ENCODE measurements around the gene PSMA7. TPM values are rescaled to one million over a fixed set of nuclear protein-coding genes. Genes with fewer than 3 reads are reported as not detected.

Gene PSMA7
- total RNA-seq, 1 donor from 2014 or later = 233 TPM

DNA sequence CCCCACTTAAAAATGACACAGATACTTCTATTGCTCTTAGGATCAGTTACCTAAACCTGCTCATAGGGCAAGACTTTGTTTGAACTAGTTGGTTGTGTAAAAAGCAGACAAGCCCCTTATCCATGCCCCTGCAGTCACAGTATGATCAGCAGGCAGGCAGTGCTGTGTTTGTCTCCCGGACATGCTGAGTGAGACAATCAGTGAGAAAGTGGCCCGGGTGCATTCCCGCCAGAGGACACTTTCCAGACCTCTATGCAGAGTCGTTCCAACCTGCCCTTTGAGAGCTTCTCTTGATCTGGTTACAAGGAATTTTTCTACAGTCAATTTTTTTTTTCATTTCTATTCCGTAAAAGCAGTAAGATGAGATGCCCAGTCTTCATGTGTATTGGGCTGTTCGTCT, 14.7 kb downstream of the PSMA7 start:
- H3K36me3 ChIP-seq = peaks cover 88% of the 10 kb centered on the region
- no peaks in the 10 kb centered on the region for H3K27me3 ChIP-seq (ENCODE audit: low read depth)
- H3K27ac ChIP-seq (replicated peaks) = peak overlapping the region; percentile 88
- DNase-seq = no peak
- TF ChIP-seq, protein P1, sequence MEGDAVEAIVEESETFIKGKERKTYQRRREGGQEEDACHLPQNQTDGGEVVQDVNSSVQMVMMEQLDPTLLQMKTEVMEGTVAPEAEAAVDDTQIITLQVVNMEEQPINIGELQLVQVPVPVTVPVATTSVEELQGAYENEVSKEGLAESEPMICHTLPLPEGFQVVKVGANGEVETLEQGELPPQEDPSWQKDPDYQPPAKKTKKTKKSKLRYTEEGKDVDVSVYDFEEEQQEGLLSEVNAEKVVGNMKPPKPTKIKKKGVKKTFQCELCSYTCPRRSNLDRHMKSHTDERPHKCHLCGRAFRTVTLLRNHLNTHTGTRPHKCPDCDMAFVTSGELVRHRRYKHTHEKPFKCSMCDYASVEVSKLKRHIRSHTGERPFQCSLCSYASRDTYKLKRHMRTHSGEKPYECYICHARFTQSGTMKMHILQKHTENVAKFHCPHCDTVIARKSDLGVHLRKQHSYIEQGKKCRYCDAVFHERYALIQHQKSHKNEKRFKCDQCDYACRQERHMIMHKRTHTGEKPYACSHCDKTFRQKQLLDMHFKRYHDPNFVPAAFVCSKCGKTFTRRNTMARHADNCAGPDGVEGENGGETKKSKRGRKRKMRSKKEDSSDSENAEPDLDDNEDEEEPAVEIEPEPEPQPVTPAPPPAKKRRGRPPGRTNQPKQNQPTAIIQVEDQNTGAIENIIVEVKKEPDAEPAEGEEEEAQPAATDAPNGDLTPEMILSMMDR (IDR thresholded peaks at IDR 0.05; ENCODE audit: borderline replicate concordance) = no peak
- no peak overlapping the region for H3K4me3 ChIP-seq
- H3K4me1 ChIP-seq = peaks cover 75% of the 10 kb centered on the region
- intact Hi-C loops (cut with micrococcal nuclease) = loop anchor here (10.0 kb wide), 1 partner anchor 64 kb away; the partner anchor contains the start of gene TAF4
- H3K9me3 ChIP-seq (replicated peaks) = no peaks in the 10 kb centered on the region

DNA sequence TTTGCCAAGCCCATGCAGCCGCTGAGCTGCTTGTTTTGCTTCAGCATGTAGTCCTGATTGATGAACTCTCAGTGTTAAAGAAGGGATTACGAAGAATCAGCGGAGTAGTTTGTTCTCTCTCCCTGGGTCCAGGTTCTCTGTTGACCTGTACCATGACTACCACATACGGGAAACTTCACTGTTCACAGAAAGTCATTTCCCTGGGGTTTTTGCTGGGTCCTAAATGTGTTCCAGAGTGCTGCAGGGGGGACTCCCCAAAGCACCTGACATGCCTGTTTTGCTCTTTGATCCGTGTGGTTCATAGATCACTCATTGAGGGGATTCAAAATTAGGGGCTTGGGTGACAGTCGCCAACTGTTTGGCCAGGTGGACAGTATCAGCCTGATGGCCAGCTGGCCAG, 15.4 kb downstream of the PSMA7 start:
- Histone ChIP-seq H3K27ac (replicated peaks) (peak overlapping the region; percentile 88), H3K27me3 (ENCODE audit: low read depth) (no peaks in the 10 kb centered on the region), H3K9me3 (replicated peaks) (no peaks in the 10 kb centered on the region), H3K4me3 (no peak overlapping the region), H3K4me1 (peaks cover 75% of the 10 kb centered on the region), H3K36me3 (peaks cover 81% of the 10 kb centered on the region)
- intact Hi-C loops (cut with micrococcal nuclease) = loop anchor here (10.0 kb wide), 1 partner anchor 63 kb away; the partner anchor contains the start of gene TAF4
- no peak for DNase-seq
- TF ChIP-seq, protein P1 (IDR thresholded peaks at IDR 0.05; ENCODE audit: borderline replicate concordance) = no peak

DNA sequence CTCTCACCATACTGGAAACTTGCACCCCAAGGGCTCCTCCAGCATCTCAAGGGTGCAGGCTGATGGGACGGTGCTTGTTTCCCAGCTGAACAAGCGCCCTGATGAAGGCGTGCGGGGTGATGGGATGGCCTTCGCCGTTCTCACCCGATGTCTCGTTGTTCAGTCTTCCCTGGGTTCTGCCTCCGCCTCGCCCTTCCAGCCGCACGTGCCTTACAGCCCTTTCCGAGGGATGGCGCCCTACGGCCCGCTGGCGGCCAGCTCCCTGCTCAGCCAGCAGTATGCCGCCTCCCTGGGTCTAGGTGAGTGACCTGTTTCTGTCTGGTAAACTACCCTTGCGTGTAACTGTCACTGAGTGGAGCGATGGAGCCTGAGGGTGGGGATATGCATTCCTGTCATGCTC, 17.1 kb downstream of the PSMA7 start:
- peaks cover 66% of the 10 kb centered on the region for H3K4me1 ChIP-seq

DNA sequence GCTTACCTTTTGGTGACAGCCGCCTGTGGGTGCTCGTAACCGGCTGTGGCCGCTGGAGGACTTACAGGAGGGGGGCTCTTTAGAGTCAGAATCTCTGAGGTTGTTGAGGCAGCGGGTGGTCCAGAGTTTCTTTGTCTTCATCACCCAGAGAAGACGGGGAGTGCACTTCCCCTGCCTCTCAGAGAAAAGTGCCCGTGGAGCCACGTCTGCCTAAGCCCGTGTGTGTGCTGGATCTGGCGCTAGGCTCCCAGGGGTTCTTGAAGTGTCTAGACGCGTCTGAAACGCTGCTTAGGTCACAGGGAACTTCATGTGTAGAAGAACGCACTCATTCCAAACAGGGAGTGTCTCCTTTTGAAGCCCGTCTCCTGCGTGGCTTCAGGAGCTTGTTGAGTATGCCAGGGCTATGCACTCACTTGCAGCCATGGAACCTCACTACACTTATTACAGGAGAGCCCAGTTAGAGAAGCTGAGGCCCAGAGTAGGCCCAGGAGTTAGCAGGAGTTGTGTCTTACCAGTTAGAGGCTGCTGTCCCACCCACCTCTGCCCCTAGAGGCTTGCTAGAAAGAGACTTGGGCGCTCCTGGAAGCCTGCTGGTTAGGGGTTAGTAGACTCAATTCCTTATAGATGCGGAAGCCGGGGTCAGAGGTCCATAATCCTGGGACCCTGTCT, 19.6 kb downstream of the PSMA7 start:
- intact Hi-C loops (cut with micrococcal nuclease) = loop anchor here (10.0 kb wide), 1 partner anchor 59 kb away; the partner anchor contains the start of gene TAF4
- Histone ChIP-seq H3K36me3 (peaks cover 41% of the 10 kb centered on the region), H3K9me3 (replicated peaks) (no peaks in the 10 kb centered on the region), H3K27me3 (ENCODE audit: low read depth) (peaks cover 7% of the 10 kb centered on the region), H3K4me3 (peak overlapping the region; percentile 87), H3K4me1 (peaks cover 62% of the 10 kb centered on the region), H3K27ac (replicated peaks) (peak overlapping the region; percentile 96)
- no peak for DNase-seq
- TF ChIP-seq, protein P1 (IDR thresholded peaks at IDR 0.05; ENCODE audit: borderline replicate concordance) = no peak

More for the DNA sequence above, 17.1 kb downstream of the PSMA7 start:
- no peak for DNase-seq
- Histone ChIP-seq H3K27me3 (ENCODE audit: low read depth) (no peaks in the 10 kb centered on the region), H3K27ac (replicated peaks) (no peak overlapping the region), H3K4me3 (no peak overlapping the region), H3K36me3 (peaks cover 67% of the 10 kb centered on the region), H3K9me3 (replicated peaks) (no peaks in the 10 kb centered on the region)
- intact Hi-C loops (cut with micrococcal nuclease) = loop anchor here (10.0 kb wide), 1 partner anchor 61 kb away; the partner anchor contains the start of gene TAF4
- TF ChIP-seq, protein P1 (IDR thresholded peaks at IDR 0.05; ENCODE audit: borderline replicate concordance) = no peak

DNA sequence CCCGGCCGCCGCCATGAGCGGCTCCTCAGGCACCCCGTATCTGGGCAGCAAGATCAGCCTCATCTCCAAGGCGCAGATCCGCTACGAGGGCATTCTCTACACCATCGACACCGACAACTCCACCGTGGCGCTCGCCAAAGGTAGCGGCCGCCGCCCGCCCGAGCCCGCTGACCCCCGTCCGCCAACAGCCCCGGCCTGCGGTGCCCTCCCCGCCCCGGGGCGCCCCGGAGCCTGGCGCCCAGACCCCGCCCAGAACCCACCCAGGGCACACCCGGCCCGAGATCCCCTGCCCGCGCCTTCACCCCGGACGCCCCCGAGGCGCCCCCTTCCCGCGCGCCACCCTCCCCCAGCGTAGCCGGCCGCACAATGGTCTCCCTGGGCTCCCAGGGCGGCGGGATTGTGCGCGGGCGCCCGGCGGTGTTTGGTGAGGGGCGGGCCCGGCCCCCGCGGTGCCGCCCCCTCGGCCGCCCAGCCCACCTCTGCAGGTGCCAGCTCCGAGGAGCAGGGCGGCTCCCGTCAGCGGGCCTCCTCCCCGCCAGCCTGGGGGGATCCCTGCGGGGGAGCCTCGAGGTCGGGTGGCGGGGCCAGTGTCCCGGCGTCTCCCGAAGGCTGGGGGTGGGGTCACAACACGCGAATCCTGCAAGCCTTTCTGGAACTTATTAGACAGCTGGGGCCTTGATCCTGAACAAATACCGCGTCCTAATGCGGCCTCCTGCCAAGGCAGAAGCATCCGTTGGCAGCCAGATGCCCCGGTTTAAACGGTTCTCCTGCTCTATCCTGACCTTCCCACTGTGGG, 20.3 kb downstream of the PSMA7 start:
- H3K36me3 ChIP-seq = peaks cover 34% of the 10 kb centered on the region
- peak overlapping the region; percentile 96 for H3K27ac ChIP-seq (replicated peaks)
- TF ChIP-seq, protein P1 (IDR thresholded peaks at IDR 0.05; ENCODE audit: borderline replicate concordance) = no peak
- peaks cover 62% of the 10 kb centered on the region for H3K4me1 ChIP-seq
- H3K9me3 ChIP-seq (replicated peaks) = no peaks in the 10 kb centered on the region
- intact Hi-C loops (cut with micrococcal nuclease) = loop anchor here (10.0 kb wide), 1 partner anchor 58 kb away; the partner anchor contains the start of gene TAF4
- peaks cover 14% of the 10 kb centered on the region for H3K27me3 ChIP-seq (ENCODE audit: low read depth)
- no peak for DNase-seq
- H3K4me3 ChIP-seq = peak overlapping the region; percentile 87
